Uterus (tissue), 2 donors: ENCODE measurements around the gene HOXC5.

ENCODE experiments used
- CTCF ChIP-seq, 4 experiments: fragments of 200-600 bp in 2 of 4; fragments of 450-650 bp in 2 of 4; sonication (generic) in 2 of 4; IDR thresholded peaks; one replicate each; pipeline ENCODE4 v1.5.1; 2016 to 2019; ENCODE audit warnings: antibody characterized with exemption in 4 of 4, mild to moderate bottlenecking in 2 of 4, moderate library complexity in 1 of 4
- POLR2A ChIP-seq, 2 donors: fragments of 450-650 bp; IDR thresholded peaks; one replicate each; pipeline ENCODE4 v1.6.1; 2016; ENCODE audit warnings: antibody characterized with exemption in 2 of 2, mild to moderate bottlenecking in 1 of 2, moderate library complexity in 1 of 2

GRCh38 chr12:54007538-54008259, 25.2 kb upstream of the HOXC5 start:
- TF ChIP-seq POLR2A (IDR thresholded peaks at IDR 0.05) (no peak), CTCF (IDR thresholded peaks at IDR 0.05) (no peak)
